ENCODE results near the gene ADD3.

The ADD3 gene

DNA sequence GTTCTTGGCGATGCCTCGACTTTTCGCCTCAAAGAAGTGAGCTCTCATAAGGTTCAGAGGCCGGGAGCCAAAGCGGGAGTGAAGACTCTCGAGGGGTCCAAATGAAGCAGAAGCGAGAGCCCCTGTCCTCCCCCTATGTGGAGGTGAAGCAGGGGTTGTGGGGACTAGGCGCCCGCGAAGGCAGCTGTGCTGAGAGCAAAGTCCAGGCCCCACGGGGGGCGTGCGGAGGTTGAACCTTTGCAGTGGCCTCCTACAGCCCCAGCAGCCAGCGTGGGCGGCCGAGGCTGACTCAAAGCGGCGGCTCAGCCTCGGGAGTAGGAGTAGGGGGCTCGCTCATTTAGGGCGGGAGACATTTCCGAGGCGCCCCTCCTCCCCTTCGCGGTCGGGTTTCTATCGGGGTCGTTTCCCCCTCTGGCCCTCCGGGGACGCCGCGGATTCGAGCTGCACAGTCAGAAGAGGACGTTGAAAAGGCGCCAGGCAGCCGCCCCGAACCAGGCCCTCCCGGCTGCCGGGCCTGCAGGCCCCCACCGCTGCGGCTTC, 553 bp upstream of the ADD3 start (continued):
- TF ChIP-seq, protein P1, sequence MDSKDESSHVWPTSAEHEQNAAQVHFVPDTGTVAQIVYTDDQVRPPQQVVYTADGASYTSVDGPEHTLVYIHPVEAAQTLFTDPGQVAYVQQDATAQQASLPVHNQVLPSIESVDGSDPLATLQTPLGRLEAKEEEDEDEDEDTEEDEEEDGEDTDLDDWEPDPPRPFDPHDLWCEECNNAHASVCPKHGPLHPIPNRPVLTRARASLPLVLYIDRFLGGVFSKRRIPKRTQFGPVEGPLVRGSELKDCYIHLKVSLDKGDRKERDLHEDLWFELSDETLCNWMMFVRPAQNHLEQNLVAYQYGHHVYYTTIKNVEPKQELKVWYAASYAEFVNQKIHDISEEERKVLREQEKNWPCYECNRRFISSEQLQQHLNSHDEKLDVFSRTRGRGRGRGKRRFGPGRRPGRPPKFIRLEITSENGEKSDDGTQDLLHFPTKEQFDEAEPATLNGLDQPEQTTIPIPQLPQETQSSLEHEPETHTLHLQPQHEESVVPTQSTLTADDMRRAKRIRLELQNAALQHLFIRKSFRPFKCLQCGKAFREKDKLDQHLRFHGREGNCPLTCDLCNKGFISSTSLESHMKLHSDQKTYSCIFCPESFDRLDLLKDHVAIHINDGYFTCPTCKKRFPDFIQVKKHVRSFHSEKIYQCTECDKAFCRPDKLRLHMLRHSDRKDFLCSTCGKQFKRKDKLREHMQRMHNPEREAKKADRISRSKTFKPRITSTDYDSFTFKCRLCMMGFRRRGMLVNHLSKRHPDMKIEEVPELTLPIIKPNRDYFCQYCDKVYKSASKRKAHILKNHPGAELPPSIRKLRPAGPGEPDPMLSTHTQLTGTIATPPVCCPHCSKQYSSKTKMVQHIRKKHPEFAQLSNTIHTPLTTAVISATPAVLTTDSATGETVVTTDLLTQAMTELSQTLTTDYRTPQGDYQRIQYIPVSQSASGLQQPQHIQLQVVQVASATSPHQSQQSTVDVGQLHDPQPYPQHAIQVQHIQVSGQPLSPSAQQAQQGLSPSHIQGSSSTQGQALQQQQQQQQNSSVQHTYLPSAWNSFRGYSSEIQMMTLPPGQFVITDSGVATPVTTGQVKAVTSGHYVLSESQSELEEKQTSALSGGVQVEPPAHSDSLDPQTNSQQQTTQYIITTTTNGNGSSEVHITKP (tag by site-specific recombination; IDR thresholded peaks at IDR 0.05), result peak; percentile 6; the same call in 1 of the 2 replicates

DNA sequence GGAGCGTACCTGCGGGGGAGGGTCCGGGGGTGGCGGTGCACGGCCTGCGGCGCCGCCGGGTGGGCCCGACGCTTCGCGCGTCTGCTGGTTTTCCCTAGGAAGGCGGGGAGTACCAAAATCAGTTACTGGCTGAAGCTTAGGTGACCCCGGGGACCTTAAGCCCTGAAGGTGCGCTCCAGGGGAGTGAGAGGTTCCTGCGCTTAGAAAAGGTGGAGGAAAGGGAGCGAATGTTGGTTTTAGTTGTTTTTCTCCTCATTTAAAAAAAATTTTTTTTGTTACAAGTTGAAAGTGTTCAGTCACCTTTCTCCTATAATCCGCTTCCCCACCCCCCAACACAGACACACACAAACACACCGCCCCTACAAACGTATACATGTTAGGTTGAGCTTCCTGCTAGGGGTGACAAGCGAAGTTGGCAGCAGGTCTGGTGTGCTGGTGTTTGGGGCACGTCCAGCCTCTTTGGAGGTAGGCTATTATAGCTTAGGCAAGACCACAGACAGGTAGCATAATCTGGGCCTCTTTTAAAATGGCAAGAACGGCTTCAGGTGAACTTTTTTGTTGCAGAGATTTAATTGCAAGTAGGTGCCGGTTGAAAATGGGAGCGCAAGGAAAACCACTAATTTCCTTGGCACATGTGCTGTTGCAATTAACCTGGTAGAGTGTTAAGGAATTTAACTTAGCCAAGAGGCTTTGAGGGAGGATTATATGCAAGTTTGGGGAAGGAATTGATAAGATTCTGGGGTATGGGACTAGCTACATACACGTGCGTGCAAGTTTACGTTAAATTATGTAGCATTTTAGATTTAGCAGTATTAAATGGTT, 945 bp downstream of the ADD3 start:
- H3K27ac ChIP-seq (ENCODE audit: extremely low read depth, low read depth, low read length), result peak overlapping the region; percentile 98
- H3K4me1 ChIP-seq (ENCODE audit: control insufficient read depth, insufficient read depth, low read length), result peaks cover 55% of the 10 kb centered on the region
- no peaks in the 10 kb centered on the region; a peak in 1 of 3 replicates for H3K36me3 ChIP-seq (ENCODE audit: control insufficient read depth in 2 of 2, insufficient read depth in 1 of 2, low read length in 2 of 2)
- CTCF ChIA-PET, result no interaction called here
- peak overlapping the region; percentile 87 for H3K4me3 ChIP-seq (ENCODE audit: low read depth, low read length)
- no peaks in the 10 kb centered on the region for H3K9me3 ChIP-seq (ENCODE audit: control insufficient read depth, insufficient read depth, low read depth, low read length)
- POLR2A ChIA-PET, result interaction anchor here (0.6 to 1.4 kb wide), 4 partner anchors 68 to 202 kb away, joined by 3 to 7 read pairs (median 4); no protein-coding TSS in a partner anchor
- peak; percentile 48; the same call in 1 of the 2 replicates for TF ChIP-seq ZFP37 (tag by site-specific recombination; IDR thresholded peaks at IDR 0.05)
- TF ChIP-seq GLIS1 (tag by site-specific recombination; IDR thresholded peaks at IDR 0.05), result 0 out of 2 replicates have a peak, but pooled peaks have one; percentile 6
- TF ChIP-seq, protein P2, sequence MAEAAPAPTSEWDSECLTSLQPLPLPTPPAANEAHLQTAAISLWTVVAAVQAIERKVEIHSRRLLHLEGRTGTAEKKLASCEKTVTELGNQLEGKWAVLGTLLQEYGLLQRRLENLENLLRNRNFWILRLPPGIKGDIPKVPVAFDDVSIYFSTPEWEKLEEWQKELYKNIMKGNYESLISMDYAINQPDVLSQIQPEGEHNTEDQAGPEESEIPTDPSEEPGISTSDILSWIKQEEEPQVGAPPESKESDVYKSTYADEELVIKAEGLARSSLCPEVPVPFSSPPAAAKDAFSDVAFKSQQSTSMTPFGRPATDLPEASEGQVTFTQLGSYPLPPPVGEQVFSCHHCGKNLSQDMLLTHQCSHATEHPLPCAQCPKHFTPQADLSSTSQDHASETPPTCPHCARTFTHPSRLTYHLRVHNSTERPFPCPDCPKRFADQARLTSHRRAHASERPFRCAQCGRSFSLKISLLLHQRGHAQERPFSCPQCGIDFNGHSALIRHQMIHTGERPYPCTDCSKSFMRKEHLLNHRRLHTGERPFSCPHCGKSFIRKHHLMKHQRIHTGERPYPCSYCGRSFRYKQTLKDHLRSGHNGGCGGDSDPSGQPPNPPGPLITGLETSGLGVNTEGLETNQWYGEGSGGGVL (tag by site-specific recombination; IDR thresholded peaks at IDR 0.05), result peak; percentile 30
- TF ChIP-seq ZNF311 (tag by site-specific recombination; IDR thresholded peaks at IDR 0.05; ENCODE audit: borderline replicate concordance), result no peak
- TF ChIP-seq, protein P3, sequence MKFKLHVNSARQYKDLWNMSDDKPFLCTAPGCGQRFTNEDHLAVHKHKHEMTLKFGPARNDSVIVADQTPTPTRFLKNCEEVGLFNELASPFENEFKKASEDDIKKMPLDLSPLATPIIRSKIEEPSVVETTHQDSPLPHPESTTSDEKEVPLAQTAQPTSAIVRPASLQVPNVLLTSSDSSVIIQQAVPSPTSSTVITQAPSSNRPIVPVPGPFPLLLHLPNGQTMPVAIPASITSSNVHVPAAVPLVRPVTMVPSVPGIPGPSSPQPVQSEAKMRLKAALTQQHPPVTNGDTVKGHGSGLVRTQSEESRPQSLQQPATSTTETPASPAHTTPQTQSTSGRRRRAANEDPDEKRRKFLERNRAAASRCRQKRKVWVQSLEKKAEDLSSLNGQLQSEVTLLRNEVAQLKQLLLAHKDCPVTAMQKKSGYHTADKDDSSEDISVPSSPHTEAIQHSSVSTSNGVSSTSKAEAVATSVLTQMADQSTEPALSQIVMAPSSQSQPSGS (tag by site-specific recombination; IDR thresholded peaks at IDR 0.05; ENCODE audit: low read depth), result no peak
- TF ChIP-seq, protein P4, sequence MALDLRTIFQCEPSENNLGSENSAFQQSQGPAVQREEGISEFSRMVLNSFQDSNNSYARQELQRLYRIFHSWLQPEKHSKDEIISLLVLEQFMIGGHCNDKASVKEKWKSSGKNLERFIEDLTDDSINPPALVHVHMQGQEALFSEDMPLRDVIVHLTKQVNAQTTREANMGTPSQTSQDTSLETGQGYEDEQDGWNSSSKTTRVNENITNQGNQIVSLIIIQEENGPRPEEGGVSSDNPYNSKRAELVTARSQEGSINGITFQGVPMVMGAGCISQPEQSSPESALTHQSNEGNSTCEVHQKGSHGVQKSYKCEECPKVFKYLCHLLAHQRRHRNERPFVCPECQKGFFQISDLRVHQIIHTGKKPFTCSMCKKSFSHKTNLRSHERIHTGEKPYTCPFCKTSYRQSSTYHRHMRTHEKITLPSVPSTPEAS (tag by site-specific recombination; IDR thresholded peaks at IDR 0.05), result no peak
- TF ChIP-seq, protein P5, sequence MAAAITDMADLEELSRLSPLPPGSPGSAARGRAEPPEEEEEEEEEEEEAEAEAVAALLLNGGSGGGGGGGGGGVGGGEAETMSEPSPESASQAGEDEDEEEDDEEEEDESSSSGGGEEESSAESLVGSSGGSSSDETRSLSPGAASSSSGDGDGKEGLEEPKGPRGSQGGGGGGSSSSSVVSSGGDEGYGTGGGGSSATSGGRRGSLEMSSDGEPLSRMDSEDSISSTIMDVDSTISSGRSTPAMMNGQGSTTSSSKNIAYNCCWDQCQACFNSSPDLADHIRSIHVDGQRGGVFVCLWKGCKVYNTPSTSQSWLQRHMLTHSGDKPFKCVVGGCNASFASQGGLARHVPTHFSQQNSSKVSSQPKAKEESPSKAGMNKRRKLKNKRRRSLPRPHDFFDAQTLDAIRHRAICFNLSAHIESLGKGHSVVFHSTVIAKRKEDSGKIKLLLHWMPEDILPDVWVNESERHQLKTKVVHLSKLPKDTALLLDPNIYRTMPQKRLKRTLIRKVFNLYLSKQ (tag by site-specific recombination; IDR thresholded peaks at IDR 0.05; ENCODE audit: borderline replicate concordance), result no peak
- TF ChIP-seq ZFP69B (tag by site-specific recombination; IDR thresholded peaks at IDR 0.05), result peak; percentile 82
- no peak for TF ChIP-seq GFI1B (tag by site-specific recombination; IDR thresholded peaks at IDR 0.05)
- peak; percentile 26; the same call in 1 of the 2 replicates for TF ChIP-seq ZNF664 (tag by site-specific recombination; IDR thresholded peaks at IDR 0.05)
- TF ChIP-seq ZNF747 (tag by site-specific recombination; IDR thresholded peaks at IDR 0.05), result no peak
- no peak for TF ChIP-seq ZNF266 (tag by site-specific recombination; IDR thresholded peaks at IDR 0.05; ENCODE audit: low read depth)
- TF ChIP-seq PRDM1 (tag by site-specific recombination; IDR thresholded peaks at IDR 0.05), result peak; percentile 67
- no peak for TF ChIP-seq ZBTB20 (tag by site-specific recombination; IDR thresholded peaks at IDR 0.05)
- TF ChIP-seq BCL11B (tag by site-specific recombination; IDR thresholded peaks at IDR 0.05; ENCODE audit: low read depth), result 0 out of 2 replicates have a peak, but pooled peaks have one; percentile 70
- no peak for TF ChIP-seq ZSCAN30 (tag by site-specific recombination; IDR thresholded peaks at IDR 0.05)
- 0 out of 2 replicates have a peak, but pooled peaks have one; percentile 40 for TF ChIP-seq KLF7 (tag by site-specific recombination; IDR thresholded peaks at IDR 0.05; ENCODE audit: borderline replicate concordance)
- TF ChIP-seq ZNF19 (tag by site-specific recombination; IDR thresholded peaks at IDR 0.05; ENCODE audit: low read depth), result no peak
- no peak for TF ChIP-seq HOXA7 (CRISPR knock-in tag; IDR thresholded peaks at IDR 0.05; ENCODE audit: borderline replicate concordance)
- TF ChIP-seq HOXD13 (CRISPR knock-in tag; IDR thresholded peaks at IDR 0.05; ENCODE audit: borderline replicate concordance), result no peak

Data from HEK293 (cell line).